HG02759 (cell line): ENCODE results near the gene ANO1.

Experiments
- ATAC-seq: cut with Tn5 transposase; IDR thresholded peaks from one replicate; pipeline ENCODE4 v1.9.1; 2021; ENCODE audit warnings: mild to moderate bottlenecking, moderate library complexity; ENCODE audit not compliant: unreplicated experiment

ANO1 gene

DNA sequence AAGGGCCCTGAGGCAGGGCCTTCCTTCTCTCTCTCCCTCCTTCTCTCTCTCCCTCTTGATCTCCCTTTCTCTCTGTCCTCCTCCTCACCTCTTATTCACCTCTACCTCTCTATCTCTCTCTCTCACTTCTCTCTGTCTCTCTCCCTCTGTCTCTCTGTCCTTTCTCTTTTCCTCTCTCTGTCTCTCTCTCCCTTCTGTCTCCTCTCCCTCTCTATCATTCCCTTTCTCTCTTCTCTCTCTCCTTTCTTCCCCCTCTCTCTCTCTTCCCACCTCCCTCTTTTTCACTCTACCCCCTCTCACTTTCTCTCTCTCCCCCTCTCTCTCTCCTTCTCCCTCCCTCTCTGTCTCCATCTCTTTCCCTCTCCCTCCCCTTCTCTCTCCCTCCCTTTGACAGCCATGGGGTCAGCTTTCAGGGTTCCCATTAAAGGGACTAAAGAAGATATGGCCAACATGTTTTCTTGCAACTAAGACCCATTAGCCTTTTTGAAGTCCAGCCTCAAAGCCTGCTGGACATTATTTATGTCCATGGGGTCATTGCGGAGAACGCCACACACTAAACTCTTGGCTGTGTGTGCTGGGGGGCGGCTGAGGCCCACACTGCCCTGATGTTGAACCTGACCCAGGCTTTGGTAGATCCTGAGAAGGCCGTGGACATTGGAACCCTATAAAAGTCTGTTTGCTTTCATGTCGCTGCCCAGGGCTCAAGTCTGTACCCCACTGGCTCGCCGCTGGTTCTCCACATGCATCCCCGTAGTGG lies 15.0 kb downstream of the ANO1 start:
- no peak for ATAC-seq

DNA sequence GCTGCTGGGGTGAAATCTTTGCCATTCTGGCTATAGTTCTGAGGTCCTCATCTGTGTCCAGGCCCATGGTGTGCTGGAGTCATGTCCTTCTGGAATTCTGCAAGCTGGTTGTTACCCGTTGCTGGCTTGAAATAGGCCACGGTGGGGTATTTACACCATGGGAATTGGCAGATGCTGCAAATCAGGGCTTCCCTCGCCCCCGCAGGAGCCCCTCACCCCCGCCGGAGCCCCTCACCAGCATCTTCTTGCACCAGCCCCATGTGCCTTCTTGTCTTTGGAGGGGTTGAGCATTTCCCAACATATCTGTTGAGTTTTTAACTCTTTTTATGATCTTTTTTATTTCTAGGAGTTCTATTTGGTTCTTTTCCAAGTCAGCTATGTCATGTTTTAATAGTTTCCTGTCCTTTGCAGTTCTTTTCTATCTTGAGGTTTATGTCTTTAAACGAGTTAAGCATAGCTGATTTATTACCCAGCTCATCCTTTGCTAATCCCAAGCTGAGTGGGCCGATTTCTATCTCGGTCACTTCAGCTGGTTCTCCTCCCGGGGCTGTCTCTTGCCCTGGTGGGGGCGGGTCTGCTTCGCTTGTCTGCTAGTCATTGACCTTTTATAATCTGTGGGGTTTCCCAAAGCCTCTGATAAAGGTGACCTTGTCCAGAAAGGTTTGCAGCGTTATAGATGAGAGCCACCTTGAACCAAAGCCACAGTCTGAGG lies 17.6 kb downstream of the ANO1 start:
- ATAC-seq = no peak

GRCh38 chr11:70097783-70098563 lies 19.9 kb downstream of the ANO1 start:
- no peak for ATAC-seq

DNA sequence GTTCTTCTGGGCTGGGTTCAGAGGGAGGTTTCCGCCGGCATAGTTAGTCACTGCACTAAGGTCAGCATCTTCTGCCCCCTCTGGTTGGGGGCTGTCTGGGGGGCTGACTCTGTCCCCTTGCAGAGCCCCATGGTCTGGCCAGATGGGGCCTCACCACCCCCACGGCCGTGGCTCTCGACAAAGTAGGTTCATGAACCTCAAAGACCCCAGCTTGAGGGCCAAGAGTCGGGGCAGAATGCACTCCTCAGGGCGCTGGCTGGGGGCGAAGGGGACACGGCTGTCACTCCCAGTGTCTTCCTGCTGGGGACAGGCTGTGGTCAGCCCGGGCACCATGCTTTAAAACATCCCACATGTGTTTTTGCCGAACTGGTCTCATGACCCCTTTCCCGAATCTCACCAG lies 20.8 kb downstream of the ANO1 start:
- no peak for ATAC-seq

DNA sequence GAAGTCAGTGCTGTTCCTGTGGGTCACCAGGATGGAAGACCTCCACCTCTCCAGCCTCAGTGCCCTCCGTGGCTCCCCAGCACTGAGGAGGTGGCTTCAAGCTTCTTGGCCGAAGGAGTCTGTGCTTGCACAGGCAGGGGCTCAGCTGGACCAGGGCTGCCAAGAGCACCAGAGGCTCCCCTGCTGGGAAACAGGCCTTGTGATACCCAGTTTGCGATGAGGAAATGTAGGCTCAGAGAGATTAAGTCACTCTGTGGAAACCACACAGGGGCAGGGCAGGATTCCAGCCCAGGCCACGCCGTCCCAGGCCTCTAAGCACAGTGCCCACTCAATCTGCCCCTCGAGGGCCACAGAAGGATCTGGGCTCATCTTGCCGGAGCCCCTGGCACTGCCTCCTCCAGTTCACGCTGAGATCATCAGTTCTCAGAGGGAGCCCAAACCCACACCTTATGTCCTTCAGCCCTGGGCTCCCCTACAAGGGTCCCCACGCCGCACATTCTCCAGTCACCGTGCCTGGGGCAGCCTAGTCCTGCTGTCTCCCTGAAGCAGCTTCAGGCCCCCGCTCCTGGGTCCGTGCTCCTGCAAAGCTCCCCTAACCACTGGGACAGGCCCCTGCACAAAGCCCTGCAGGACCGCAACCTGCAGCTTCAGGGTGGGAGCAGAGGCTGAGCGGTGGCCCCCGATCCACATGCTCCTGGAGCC lies 21.6 kb downstream of the ANO1 start:
- no peak for ATAC-seq

- no peak for ATAC-seq
These were observed 22.1 kb downstream of the ANO1 start for GRCh38 chr11:70100280-70100603.

GRCh38 chr11:70100791-70101190 lies 22.7 kb downstream of the ANO1 start:
- ATAC-seq = no peak

GRCh38 chr11:70103256-70103975 lies 25.3 kb downstream of the ANO1 start:
- no peak for ATAC-seq

GRCh38 chr11:70104419-70104818 lies 26.3 kb downstream of the ANO1 start:
- no peak for ATAC-seq

DNA sequence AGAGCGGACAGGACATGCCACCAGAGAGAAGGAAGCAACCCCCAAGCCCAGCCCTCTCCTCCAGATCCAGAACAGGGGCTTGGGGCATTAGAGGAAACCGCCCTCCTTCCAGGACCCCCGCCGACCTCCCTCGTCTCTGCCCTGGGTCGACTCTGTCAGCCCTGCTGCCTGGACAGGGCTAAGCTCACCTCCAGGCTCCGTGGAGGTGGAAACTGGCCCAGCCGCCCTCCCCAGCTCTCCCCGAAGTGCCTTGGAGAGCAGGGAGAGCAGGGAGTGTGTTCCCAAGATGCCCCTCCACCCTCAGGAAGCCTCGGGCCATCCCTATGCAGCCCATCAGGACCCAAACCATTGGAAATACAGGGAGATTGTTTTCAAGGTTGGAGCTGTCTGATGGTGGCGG lies 26.8 kb downstream of the ANO1 start:
- no peak for ATAC-seq

DNA sequence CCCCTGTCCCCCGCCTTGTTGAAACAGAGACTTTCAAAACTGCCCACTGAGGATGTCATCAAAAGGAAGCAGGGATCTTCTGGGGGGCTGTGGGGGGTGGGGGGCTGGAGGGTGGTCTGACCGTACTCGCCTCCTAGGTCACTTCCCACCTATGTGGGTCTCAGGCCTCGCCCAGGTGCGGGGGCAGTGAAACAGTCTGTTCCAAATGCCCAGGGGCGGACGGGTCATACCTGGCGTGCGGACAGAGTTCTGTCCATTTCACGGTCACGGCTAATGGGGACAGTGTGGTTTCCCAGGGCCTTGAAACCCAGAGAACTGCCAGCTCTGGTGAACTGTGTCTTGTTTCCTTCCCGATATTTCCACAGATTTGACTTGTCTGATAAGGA lies 27.2 kb downstream of the ANO1 start:
- no peak for ATAC-seq

- ATAC-seq = no peak
These were observed 27.8 kb downstream of the ANO1 start for GRCh38 chr11:70105755-70106571.

- ATAC-seq = no peak
These were observed 28.6 kb downstream of the ANO1 start for GRCh38 chr11:70106757-70107156.

GRCh38 chr11:70107191-70107590 lies 29.1 kb downstream of the ANO1 start:
- ATAC-seq = no peak

- ATAC-seq = no peak
These were observed 29.6 kb downstream of the ANO1 start for GRCh38 chr11:70107756-70108155.

DNA sequence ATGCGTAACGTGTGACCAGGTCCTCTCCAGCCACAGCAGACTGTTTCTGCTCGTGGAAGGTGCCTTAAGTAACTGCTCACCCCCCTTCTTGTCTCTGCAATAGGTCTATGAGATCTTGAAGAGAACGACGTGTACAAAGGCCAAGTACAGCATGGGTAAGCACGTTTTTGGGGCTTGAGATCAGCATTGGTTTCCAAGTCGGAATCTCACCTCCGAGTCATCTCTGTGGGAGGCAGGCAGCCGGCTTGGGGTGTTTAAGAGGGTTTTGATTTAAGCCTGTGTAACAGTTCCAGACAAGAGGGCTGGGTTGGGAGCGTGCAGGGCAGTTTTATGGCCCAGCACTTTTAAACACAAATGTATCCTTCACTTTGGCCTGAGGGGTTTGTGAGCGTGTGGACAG lies 30.1 kb downstream of the ANO1 start:
- no peak for ATAC-seq

DNA sequence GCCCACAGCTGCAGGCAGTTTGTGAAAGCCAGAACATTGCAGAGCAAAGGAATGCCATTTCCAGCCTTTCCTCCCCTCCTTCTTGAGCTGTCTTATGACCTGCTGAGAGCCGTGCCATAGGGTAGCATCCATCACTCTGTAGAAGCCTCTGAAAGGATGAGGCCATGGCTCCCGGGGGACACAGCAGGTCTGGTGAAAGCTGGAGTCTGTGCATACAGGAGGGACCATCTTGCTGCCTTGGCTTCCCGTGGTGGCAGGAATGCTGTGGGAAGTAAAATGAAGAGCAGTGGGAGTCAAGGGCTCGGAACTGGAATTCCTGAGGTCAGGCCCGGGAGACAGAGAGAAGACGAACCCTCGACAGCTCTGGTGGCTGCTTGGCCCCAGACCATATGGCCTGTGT lies 30.9 kb downstream of the ANO1 start:
- ATAC-seq = no peak

DNA sequence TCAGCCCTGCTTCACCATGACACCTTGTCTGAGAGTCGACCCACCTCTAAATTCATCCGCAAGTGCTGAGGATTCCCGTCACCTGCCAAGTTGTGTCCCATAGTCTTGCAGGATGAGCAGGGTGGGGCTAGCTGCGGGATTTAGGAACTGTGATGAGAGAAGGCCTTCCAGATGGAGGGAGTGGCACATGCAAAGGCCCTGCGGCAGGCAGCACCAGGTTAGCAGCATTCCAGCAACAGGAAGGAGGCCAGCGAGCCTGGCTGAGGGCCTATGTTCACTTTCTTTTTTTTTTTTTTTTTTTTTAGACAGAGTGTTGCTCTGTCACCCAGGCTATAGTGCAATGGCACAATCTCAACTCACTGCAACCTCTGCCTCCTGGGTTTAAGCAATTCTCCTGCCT lies 31.8 kb downstream of the ANO1 start:
- ATAC-seq = no peak

- no peak for ATAC-seq
These were observed 32.5 kb downstream of the ANO1 start for GRCh38 chr11:70110538-70111055.
